Nephron progenitor cell (in vitro differentiated cells): ENCODE measurements around the gene CCDC86.

Experiments
- DNase-seq: peaks from one replicate; pipeline ENCODE4 v3.0.0; 2021
- H3K27ac Mint-ChIP-seq: 2 replicates; pipeline ENCODE4 v1.8.0; 2021; ENCODE audit warnings: mild to moderate bottlenecking, moderate library complexity, mixed read lengths
- H3K27me3 Mint-ChIP-seq: 2 replicates; pipeline ENCODE4 v1.8.0; 2021; ENCODE audit warnings: mild to moderate bottlenecking, low read depth, mixed read lengths; ENCODE audit not compliant: poor library complexity
- H3K36me3 Mint-ChIP-seq: 2 replicates; pipeline ENCODE4 v1.8.0; 2021; ENCODE audit warnings: low read depth, mixed read lengths
- H3K4me1 Mint-ChIP-seq: 2 replicates; pipeline ENCODE4 v1.8.0; 2021; ENCODE audit warnings: mixed read lengths
- H3K4me3 Mint-ChIP-seq: 2 replicates; pipeline ENCODE4 v1.8.0; 2021; ENCODE audit warnings: mild to moderate bottlenecking, moderate library complexity, mixed read lengths
- H3K9me3 Mint-ChIP-seq: 2 replicates; pipeline ENCODE4 v1.8.0; 2021; ENCODE audit warnings: mild to moderate bottlenecking, moderate library complexity, mixed read lengths
- TF ChIP-seq, protein P1 (sequence below): fragments of 200-600 bp; sonication (generic); IDR thresholded peaks from 2 replicates; pipeline ENCODE4 v1.5.0; 2021; ENCODE audit warnings: antibody characterized with exemption

Gene CCDC86

DNA sequence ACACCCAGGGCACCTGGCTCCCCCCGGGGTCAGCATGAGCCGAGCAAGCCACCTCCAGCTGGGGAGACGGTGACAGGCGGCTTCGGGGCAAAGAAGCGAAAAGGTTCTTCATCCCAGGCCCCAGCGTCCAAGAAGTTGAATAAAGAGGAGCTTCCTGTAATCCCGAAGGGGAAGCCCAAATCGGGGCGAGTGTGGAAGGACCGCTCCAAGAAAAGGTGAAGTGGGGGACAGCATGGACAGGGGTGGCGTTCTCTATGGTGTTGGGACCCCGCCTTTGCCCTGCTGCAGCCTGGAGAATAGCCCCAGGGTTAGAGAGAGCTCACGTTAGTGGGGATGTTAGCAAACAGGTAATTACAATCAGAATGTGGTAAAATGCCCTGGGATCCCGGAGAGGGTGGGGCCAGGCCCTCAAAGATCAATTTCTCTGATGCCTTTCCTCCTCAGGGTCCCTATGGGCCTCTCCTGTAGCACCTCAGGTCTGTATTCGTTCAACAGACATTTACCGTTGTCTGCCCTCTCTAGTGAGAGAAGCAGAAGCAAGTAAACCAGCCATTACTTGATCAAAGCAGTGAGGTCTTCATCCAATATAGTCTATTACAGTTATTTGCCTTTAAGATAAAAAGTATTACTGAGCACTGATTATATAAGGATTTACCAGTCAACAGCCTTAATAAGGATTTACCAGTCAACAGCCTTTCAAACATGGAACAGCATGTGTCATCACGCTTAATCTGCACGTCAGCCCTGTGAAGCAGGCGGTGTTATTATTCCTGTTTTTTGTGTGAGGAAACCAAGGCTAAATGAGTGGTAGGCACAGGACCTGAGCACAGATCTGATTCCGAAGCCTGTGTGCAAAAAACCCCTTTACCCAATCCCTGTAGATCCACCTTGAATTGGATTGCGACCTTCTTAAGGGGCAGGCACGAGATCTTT is 1.0 kb downstream of the CCDC86 start:
- no peak for DNase-seq
- H3K27ac Mint-ChIP-seq: peak overlapping the region; percentile 33
- TF ChIP-seq, protein P1, sequence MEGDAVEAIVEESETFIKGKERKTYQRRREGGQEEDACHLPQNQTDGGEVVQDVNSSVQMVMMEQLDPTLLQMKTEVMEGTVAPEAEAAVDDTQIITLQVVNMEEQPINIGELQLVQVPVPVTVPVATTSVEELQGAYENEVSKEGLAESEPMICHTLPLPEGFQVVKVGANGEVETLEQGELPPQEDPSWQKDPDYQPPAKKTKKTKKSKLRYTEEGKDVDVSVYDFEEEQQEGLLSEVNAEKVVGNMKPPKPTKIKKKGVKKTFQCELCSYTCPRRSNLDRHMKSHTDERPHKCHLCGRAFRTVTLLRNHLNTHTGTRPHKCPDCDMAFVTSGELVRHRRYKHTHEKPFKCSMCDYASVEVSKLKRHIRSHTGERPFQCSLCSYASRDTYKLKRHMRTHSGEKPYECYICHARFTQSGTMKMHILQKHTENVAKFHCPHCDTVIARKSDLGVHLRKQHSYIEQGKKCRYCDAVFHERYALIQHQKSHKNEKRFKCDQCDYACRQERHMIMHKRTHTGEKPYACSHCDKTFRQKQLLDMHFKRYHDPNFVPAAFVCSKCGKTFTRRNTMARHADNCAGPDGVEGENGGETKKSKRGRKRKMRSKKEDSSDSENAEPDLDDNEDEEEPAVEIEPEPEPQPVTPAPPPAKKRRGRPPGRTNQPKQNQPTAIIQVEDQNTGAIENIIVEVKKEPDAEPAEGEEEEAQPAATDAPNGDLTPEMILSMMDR: no peak

DNA sequence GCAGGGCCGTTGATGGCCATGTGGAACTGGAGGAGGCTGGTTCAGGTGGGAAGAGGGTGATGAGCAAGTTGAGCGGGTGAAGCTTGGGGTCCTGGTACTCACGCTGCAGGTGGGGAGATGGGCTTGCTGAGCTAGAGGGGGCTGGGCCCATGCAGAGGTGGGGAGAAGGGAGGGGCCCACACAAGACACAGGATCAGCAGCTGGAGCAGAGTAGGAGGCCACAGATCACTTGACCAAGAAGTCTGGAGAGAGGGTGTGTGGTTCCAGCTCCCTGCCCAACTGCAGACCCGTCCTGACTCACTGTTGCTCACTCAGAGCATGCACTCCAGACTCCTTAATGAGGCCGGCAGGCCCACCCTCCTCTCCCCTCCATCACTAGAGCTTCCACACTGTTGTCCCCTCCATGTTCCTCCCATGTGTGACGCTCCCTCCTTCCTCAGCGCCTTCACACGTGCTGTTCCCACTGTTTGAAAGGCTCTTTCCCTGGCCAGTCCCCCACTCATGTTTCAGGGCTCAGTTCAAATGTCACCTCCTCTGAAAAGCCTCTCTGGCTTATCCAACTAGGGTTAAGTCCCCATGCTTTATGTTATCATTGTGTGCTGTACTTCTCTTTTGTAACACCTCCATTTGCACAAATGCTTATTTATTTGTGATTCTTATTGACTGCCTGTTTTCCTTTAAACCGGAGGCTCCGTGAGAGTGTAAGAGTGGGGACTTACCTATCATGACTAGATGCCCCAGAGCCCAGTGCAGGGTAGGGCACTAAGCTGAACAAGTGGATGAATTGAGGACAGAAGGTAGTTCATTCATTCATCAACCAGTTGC is 2.3 kb downstream of the CCDC86 start:
- Mint-ChIP-seq H3K4me3 (peak overlapping the region; percentile 91), H3K27ac (no peak overlapping the region), H3K36me3 (peaks cover 4% of the 10 kb centered on the region), H3K4me1 (peaks cover 71% of the 10 kb centered on the region), H3K9me3 (no peaks in the 10 kb centered on the region), H3K27me3 (no peaks in the 10 kb centered on the region)
- TF ChIP-seq, protein P1: no peak
- DNase-seq: no peak

More for the DNA sequence above, 1.0 kb downstream of the CCDC86 start:
- H3K36me3 Mint-ChIP-seq: peaks cover 4% of the 10 kb centered on the region
- no peaks in the 10 kb centered on the region for H3K9me3 Mint-ChIP-seq
- H3K4me3 Mint-ChIP-seq: peak overlapping the region; percentile 91
- H3K4me1 Mint-ChIP-seq: peaks cover 67% of the 10 kb centered on the region
- peaks cover 3% of the 10 kb centered on the region for H3K27me3 Mint-ChIP-seq

DNA sequence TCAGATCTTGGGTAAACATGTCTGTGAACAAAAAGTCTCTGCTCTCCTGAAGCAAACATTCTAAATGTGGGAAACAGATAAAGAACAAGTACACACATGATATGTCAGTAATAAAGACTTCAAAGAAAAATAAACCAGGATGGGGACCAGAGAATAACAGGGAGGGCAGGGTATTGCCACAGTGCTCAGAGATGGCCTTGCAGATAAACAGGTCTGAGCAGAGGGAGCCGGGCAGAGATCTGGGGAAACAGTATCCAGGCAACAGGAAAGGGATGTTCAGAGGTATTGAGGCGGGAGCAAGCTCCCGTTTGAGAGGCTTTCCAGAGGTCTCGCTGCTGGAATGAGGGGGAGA is 2.9 kb downstream of the CCDC86 start:
- TF ChIP-seq, protein P1: no peak
- H3K36me3 Mint-ChIP-seq: peaks cover 4% of the 10 kb centered on the region
- no peaks in the 10 kb centered on the region for H3K9me3 Mint-ChIP-seq
- no peak for DNase-seq
- peaks cover 66% of the 10 kb centered on the region for H3K4me1 Mint-ChIP-seq
- peak overlapping the region; percentile 44 for H3K27ac Mint-ChIP-seq
- H3K27me3 Mint-ChIP-seq: no peaks in the 10 kb centered on the region
- peak overlapping the region; percentile 91 for H3K4me3 Mint-ChIP-seq

DNA sequence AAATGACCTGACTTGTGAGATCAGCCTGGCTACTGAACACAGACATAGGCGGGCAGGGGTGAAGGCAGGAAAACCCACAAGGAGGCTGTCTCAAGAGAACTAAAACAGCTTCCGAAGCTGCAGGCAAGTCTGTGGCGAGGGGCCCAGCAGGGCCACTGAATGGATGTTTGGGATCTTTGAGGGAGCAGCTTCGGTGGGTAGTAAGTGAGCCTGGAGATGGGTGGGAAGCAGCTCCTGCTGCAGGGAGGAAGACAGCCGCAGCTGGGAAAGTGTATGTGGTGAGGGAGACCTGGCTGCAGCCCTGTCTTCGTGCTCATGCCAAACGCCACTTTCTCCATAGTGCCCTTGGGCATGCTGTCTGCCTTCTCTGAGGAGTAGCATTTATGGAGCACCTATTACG is 3.4 kb downstream of the CCDC86 start:
- H3K27ac Mint-ChIP-seq: peak overlapping the region; percentile 44
- peak overlapping the region; percentile 91 for H3K4me3 Mint-ChIP-seq

DNA sequence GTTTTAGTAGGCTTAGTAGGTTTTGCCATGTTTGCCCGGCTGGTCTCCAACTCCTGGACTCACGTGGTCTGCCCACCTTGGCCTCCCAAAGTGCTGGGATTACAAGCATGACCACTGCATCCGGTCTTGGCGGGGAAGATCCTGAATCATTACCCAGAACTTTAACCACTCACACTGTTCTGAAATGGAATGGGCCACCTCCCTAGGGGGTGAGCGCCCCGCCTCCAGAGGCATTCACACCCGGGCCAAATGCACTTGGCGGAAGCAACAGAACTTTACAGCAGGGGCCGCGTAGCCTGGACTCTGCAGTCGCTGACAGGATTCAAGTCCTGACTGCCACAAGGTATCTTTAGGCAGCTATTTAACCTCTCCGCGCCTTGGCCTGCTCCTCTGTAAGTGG is 5.4 kb downstream of the CCDC86 start:
- Mint-ChIP-seq H3K4me3 (no peak overlapping the region), H3K9me3 (no peaks in the 10 kb centered on the region), H3K27ac (no peak overlapping the region), H3K27me3 (peaks cover 3% of the 10 kb centered on the region), H3K36me3 (peaks cover 17% of the 10 kb centered on the region), H3K4me1 (peaks cover 48% of the 10 kb centered on the region)
- no peak for DNase-seq
- TF ChIP-seq, protein P1: no peak

More for the DNA sequence above, 3.4 kb downstream of the CCDC86 start:
- Mint-ChIP-seq H3K4me1 (peaks cover 63% of the 10 kb centered on the region), H3K36me3 (peaks cover 4% of the 10 kb centered on the region), H3K27me3 (no peaks in the 10 kb centered on the region), H3K9me3 (no peaks in the 10 kb centered on the region)
- DNase-seq: no peak
- TF ChIP-seq, protein P1: no peak
